K562 (cell line): ENCODE data around the gene CUTA. TPM values are rescaled to one million over a fixed set of nuclear protein-coding genes. Genes with fewer than 3 reads are reported as not detected.

Source experiments
- ATAC-seq: fragments of 200-7000 bp; cut with Tn5 transposase; 3 replicates; pipeline ENCODE4 v1.9.1; 2020; ENCODE audit warnings: moderate library complexity
- BruUV-seq: library from RNA; stranded (reverse); fragments of 400-500 nt; replicated peaks from 2 replicates; lab custom pipeline; 2021; lab: Mats Ljungman, UMichigan
- CTCF ChIA-PET: fragments of 300-600 bp; formaldehyde crosslinking; extraction: SDS; loops from one replicate; lab custom pipeline; 2021; ENCODE audit warnings: low intra/inter-chr PET ratio; lab: Yijun Ruan, JAX
- POLR2A ChIA-PET: fragments of 300-600, 350-650 bp; sonication (Branson Sonifier 250); formaldehyde crosslinking; extraction: SDS; loops from one replicate; lab custom pipeline; 2021; ENCODE audit warnings: antibody characterized with exemption, inconsistent platforms; lab: Yijun Ruan, JAX
- DNase-seq, 4 experiments: peaks; one replicate each; pipeline versions ENCODE4 v3.0.0 to v3.0.0-alpha.2; 2011 to 2018; ENCODE audit warnings: low spot score in 3 of 4, mixed read lengths in 3 of 4; ENCODE audit errors: extremely low read depth in 1 of 4
- FAIRE-seq: peaks from 2 replicates; lab custom pipeline; 2011; peaks lifted over from hg19 to GRCh38; lab: Jason Lieb, UNC
- H2AFZ ChIP-seq: 2 replicates; pipeline ENCODE4 v1.6.0; 2011; ENCODE audit warnings: low read depth, low read length, control low read depth, inconsistent platforms
- H3K27ac ChIP-seq: fragments of 200-600 bp; 3 replicates; pipeline ENCODE4 v1.8.0; 2011; ENCODE audit warnings: low read depth, mild to moderate bottlenecking, control low read depth, inconsistent platforms, low read length, moderate library complexity, mixed read lengths; ENCODE audit errors: extremely low read depth
- H3K27me3 ChIP-seq, 2 experiments: fragments of 300-600 bp in 1 of 2; 2 replicates in 1 of 2; 3 replicates in 1 of 2; pipeline versions ENCODE4 v1.6.0 to v1.8.0; 2011; ENCODE audit warnings: inconsistent platforms in 2 of 2, low read length in 2 of 2, mild to moderate bottlenecking in 1 of 2, mixed read lengths in 1 of 2, moderate library complexity in 1 of 2; ENCODE audit not compliant: control insufficient read depth in 2 of 2, insufficient read depth in 2 of 2
- H3K36me3 ChIP-seq: fragments of 300-600 bp; 3 replicates; pipeline ENCODE4 v1.8.0; 2011; ENCODE audit warnings: mild to moderate bottlenecking, low read length, inconsistent platforms; ENCODE audit not compliant: control insufficient read depth, insufficient read depth
- H3K4me1 ChIP-seq, 2 experiments: fragments of 200-600 bp in 1 of 2; replicated peaks in 1 of 2; 2 replicates in 1 of 2; 3 replicates in 1 of 2; pipeline versions ENCODE4 v1.5.1 to v1.8.0; 2011; ENCODE audit warnings: inconsistent platforms in 2 of 2, low read length in 2 of 2, mild to moderate bottlenecking in 1 of 2, mixed read lengths in 1 of 2, moderate library complexity in 1 of 2; ENCODE audit not compliant: control insufficient read depth in 2 of 2, insufficient read depth in 2 of 2
- H3K4me2 ChIP-seq: 2 replicates; pipeline ENCODE4 v1.6.1; 2011; ENCODE audit warnings: low read length, control low read depth, inconsistent platforms, mixed read lengths; ENCODE audit not compliant: insufficient read depth
- H3K4me3 ChIP-seq: fragments of 200-600 bp; sonication (generic), shearing (Covaris generic); 2 replicates; pipeline ENCODE4 v1.5.1; 2016; ENCODE audit warnings: control low read depth, inconsistent platforms
- H3K79me2 ChIP-seq: fragments of 200-600 bp; 3 replicates; pipeline ENCODE4 v1.8.0; 2011; ENCODE audit warnings: low read length, inconsistent platforms; ENCODE audit not compliant: control insufficient read depth, insufficient read depth
- H3K9ac ChIP-seq, 2 experiments: 2 replicates each; pipeline versions ENCODE4 v1.6.0 to v1.6.1; 2011; ENCODE audit warnings: low read depth in 2 of 2, low read length in 2 of 2, control low read depth in 1 of 2, inconsistent platforms in 1 of 2, mild to moderate bottlenecking in 1 of 2, mixed read lengths in 1 of 2; ENCODE audit not compliant: insufficient read depth in 1 of 2
- H3K9me1 ChIP-seq: one replicate; pipeline ENCODE4 v1.6.0; 2011; ENCODE audit warnings: inconsistent platforms, mild to moderate bottlenecking, low read length, moderate library complexity; ENCODE audit not compliant: control insufficient read depth, insufficient read depth
- H3K9me3 ChIP-seq: replicated peaks from 2 replicates; pipeline ENCODE4 v1.5.1; 2011; ENCODE audit warnings: low read depth, low read length, inconsistent platforms; ENCODE audit not compliant: control insufficient read depth, insufficient read depth
- H4K20me1 ChIP-seq: replicated peaks from 2 replicates; pipeline ENCODE4 v1.6.1; 2011; ENCODE audit warnings: low read length, inconsistent platforms, mixed read lengths; ENCODE audit not compliant: control insufficient read depth, insufficient read depth
- CREB5 ChIP-seq: fragments of 250-450 bp; sonication (Bioruptor Pico); IDR thresholded peaks from 2 replicates; pipeline ENCODE4 v1.5.0; 2020; ENCODE audit warnings: mild to moderate bottlenecking
- DEAF1 ChIP-seq: fragments of 450-650 bp; formaldehyde crosslinking; IDR thresholded peaks from 2 replicates; pipeline ENCODE4 v1.4.0; 2020; ENCODE audit warnings: mild to moderate bottlenecking, moderate library complexity
- ELK3 ChIP-seq: fragments of 450-650 bp; formaldehyde crosslinking; IDR thresholded peaks from 2 replicates; pipeline ENCODE4 v1.4.0; 2020; ENCODE audit warnings: mild to moderate bottlenecking
- FOSL1 ChIP-seq: fragments of 200-800 bp; sonication (Bioruptor generic); conservative IDR thresholded peaks from 2 replicates; pipeline ENCODE4 v1.6.1; 2016; ENCODE audit warnings: missing genetic modification characterization, missing compliant biosample characterization
- PYGO2 ChIP-seq: fragments of 450-650 bp; IDR thresholded peaks from 2 replicates; pipeline ENCODE4 v1.6.1; 2016; ENCODE audit warnings: mild to moderate bottlenecking, missing genetic modification characterization, moderate library complexity, missing compliant biosample characterization
- THRB ChIP-seq: fragments of 450-650 bp; formaldehyde crosslinking; conservative IDR thresholded peaks from 2 replicates; pipeline ENCODE4 v1.4.0; 2022; ENCODE audit warnings: mild to moderate bottlenecking, missing genetic modification characterization
- WGBS: fragments of 100-300 bp; shearing (Covaris generic); methylation state at CpG from one replicate; pipeline ENCODE4 v1.1.6; 2016; ENCODE audit warnings: low coverage, mixed read lengths; ENCODE audit not compliant: insufficient coverage; ENCODE audit errors: missing lambda C conversion rate; 5-methylcytosine and 5-hydroxymethylcytosine counted together
- in situ Hi-C: fragments of 300-500 bp; cut with MboI; formaldehyde crosslinking; loops from 4 replicates; pipeline ENCODE4 v1.15.0; 2018; ENCODE audit warnings: inconsistent platforms, mixed read lengths
- intact Hi-C: fragments of 100-400 bp; cut with micrococcal nuclease; formaldehyde crosslinking; loops from 2 replicates; pipeline ENCODE4 v1.14.2; 2022
- polyA plus RNA-seq, 8 experiments: library from polyadenylated mRNA; depleted of rRNA in 4 of 8; stranded (reverse) in 5 of 8; unstranded in 3 of 8; fragments of >200 nt; fragmentation: Nextera tagmentation in 2 of 8; fragmentation: Illumina TruSeq in 1 of 8; extraction: Ambion mirVana in 2 of 8; extraction: Trizol in 1 of 8; gene quantifications; 2 replicates each; pipeline versions ENCODE4 v1.2.1 to v1.2.3, GENCODE V29; 2011 to 2014; ENCODE audit warnings: inconsistent platforms in 1 of 8, missing spikeins in 1 of 8
- total RNA-seq, 7 experiments: library from RNA; depleted of rRNA in 6 of 7; stranded (reverse); fragments of >200 nt in 6 of 7; fragmentation: Illumina TruSeq in 2 of 7; extraction: Trizol in 2 of 7; gene quantifications; 2 replicates each; pipeline versions ENCODE4 v1.2.1 to v1.2.3, GENCODE V29; 2011 to 2021; ENCODE audit warnings: low replicate concordance in 1 of 7
- TF ChIP-seq, protein P1 (sequence below): sonication (generic); formaldehyde crosslinking; IDR thresholded peaks from 2 replicates; pipeline ENCODE4 v1.8.1; 2022; ENCODE audit warnings: missing genetic modification reagents

The CUTA gene
- total and polyA plus RNA-seq, 9 of the 15 experiments (the other 6 are each of a cell fraction or from before 2014, with no cell fraction given), result 166 to 682 (median 310) TPM

GRCh38 chr6:33410050-33410710 lies 7.7 kb downstream of the CUTA start (continued):
- TF ChIP-seq ELK3 (CRISPR knock-in tag), result peak; percentile 51; the same call in 1 of the 2 replicates

DNA sequence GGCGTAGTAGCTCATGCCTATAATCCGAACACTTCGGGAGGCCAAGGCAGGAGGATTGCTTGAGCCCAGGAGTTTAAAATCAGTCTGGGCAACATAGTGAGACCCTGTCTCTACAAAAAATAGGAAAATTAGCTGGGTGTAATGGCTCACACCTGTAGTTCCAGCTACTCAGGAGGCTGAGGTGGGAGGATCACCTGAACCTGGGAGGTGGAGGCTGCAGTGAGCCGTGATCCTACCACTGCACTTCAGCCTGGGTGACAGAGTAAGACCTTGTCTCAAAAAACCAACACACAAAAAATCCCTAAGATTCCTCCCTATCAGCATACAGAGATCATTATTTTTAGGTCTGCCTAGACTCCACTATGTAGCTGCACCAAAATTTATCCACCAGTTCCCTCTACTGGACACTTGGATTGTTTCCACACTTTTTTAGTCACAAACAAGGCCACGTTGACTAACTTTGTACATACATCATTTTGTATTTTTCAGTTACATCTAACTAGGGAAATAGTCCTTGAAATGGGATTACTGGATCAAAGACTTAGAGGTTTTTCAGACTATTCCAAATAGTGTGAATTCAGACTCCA lies 10.7 kb downstream of the CUTA start:
- peaks cover 2% of the 10 kb centered on the region; the same call in 1 of the 2 replicates for H4K20me1 ChIP-seq
- H2AFZ ChIP-seq, result no peak overlapping the region
- peaks cover 9 to 20% of the 10 kb centered on the region in 2 experiments; a peak in 4 of 5 replicates for H3K4me1 ChIP-seq
- H3K9me3 ChIP-seq, result no peaks in the 10 kb centered on the region
- BruUV-seq, result TSS peak; percentile 7
- no peaks in the 10 kb centered on the region for H3K27me3 ChIP-seq
- ATAC-seq, result no peak
- peaks cover 12% of the 10 kb centered on the region for H3K79me2 ChIP-seq
- in situ Hi-C loops, result loop anchor here (10.0 kb wide), 1 partner anchor 132 kb away; the partner anchor contains the start of genes B3GALT4, RPS18 and VPS52
- CTCF ChIA-PET, result interaction anchor here (0.8 to 2.7 kb wide), 5 partner anchors 19 to 288 kb away, joined by 3 to 64 read pairs (median 5); partner anchors contain the start of gene B3GALT4
- H3K27ac ChIP-seq, result peak overlapping the region; percentile 21; the same call in 1 of the 3 replicates
- H3K36me3 ChIP-seq, result peaks cover 72% of the 10 kb centered on the region
- WGBS, result 80% methylated on average over 5 of the region's 5 CpGs
- intact Hi-C loops, result loop anchor here (1.0 kb wide), 1 partner anchor 127 kb away; no protein-coding TSS in a partner anchor
- no peak overlapping the region for H3K4me2 ChIP-seq
- POLR2A ChIA-PET, result interaction anchor here (0.6 to 2.0 kb wide), 9 partner anchors 10 to 185 kb away, joined by 3 to 9 read pairs (median 3); partner anchors contain the start of genes B3GALT4, PFDN6, RGL2 and RPS18
- peak; percentile 80 for FAIRE-seq
- H3K4me3 ChIP-seq, result no peak overlapping the region
- DNase-seq, result peak in 2 of 4 experiments; percentile 22 to 63
- no peaks in the 10 kb centered on the region for H3K9me1 ChIP-seq
- no peak overlapping the region for H3K9ac ChIP-seq
- TF ChIP-seq DEAF1, result peak; percentile 60
- 0 out of 2 replicates have a peak, but pooled peaks have one; percentile 58 for TF ChIP-seq THRB
- TF ChIP-seq, protein P1, sequence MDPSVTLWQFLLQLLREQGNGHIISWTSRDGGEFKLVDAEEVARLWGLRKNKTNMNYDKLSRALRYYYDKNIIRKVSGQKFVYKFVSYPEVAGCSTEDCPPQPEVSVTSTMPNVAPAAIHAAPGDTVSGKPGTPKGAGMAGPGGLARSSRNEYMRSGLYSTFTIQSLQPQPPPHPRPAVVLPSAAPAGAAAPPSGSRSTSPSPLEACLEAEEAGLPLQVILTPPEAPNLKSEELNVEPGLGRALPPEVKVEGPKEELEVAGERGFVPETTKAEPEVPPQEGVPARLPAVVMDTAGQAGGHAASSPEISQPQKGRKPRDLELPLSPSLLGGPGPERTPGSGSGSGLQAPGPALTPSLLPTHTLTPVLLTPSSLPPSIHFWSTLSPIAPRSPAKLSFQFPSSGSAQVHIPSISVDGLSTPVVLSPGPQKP (CRISPR knock-in tag), result no peak
- no peak for TF ChIP-seq PYGO2 (tag)
- TF ChIP-seq CREB5 (CRISPR knock-in tag), result no peak
- TF ChIP-seq FOSL1 (tag), result 0 out of 2 replicates have a peak, but pooled peaks have one; percentile 15
